GM21737 (cell line): Measurements from ENCODE around the gene EXTL2.
"Not testable (repeated sequence)": the region's sequence is repeated elsewhere in the genome, so short reads cannot be mapped to it uniquely, and the experiment has no call there.

Experiments
- ATAC-seq: cut with Tn5 transposase; IDR thresholded peaks from one replicate; pipeline ENCODE4 v1.9.1; 2021; ENCODE audit warnings: mild to moderate bottlenecking, moderate library complexity; ENCODE audit not compliant: unreplicated experiment

EXTL2 gene

DNA sequence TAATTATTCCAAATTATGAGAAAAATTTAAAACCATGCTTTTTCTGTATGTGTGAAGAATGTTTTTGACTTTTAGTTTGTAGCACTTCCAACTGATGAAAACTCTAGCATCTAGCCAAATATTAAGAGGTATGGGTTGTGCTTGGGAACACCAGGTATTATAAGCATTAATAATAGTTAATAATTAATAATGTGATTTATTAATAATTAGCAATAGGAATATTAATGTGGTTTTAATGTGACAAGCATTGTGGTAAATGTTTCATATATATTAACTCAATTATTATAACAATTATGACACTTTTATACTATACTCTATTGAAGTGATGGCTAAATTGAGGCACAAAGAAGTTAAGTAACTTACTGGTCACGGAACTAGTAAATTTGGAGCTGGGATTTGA lies 9.1 kb upstream of the EXTL2 start:
- no peak for ATAC-seq

DNA sequence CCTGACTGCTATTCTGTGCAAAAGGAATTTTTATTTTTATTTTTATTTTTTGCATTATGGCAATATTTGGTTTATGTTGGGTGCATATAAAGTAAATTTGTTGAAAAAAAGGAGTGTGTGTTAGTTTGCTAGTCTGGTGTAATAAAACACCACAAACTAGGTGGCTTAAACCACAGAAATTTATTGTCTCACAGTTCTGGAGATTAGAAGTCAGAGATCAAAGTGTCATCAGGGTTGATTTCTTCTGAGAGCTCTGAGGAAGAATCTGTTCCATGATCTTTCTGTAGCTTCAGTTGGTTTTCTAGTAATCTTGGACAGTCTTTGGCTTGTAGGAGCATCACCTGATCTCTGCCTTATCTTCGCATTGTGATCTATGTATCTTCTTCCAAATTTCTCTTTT lies 7.7 kb upstream of the EXTL2 start:
- no peak for ATAC-seq

DNA sequence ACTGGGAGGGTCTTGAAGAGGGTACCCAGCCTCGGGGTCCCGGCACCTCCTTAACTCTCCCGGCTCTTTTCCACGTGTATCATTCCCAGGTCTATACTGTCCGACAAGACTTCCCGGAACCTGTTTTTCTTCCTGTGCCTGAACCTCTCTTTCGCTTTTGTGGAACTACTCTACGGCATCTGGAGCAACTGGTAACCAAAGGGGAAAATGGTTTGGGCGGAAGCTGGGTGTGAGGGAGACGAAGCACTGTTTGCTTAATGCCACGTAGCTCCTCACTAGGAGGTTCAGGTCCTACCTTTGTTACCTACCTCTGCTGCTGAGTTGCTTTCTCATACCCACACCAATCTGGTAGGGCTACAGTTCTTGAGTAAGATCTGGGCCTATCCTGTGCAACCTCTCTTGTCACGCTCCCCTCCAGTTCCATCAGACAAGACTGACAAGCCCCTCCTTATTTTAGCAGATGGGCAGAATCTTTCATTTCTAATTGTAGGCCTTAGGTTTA lies 1.9 kb upstream of the EXTL2 start:
- ATAC-seq: peak; percentile 38

DNA sequence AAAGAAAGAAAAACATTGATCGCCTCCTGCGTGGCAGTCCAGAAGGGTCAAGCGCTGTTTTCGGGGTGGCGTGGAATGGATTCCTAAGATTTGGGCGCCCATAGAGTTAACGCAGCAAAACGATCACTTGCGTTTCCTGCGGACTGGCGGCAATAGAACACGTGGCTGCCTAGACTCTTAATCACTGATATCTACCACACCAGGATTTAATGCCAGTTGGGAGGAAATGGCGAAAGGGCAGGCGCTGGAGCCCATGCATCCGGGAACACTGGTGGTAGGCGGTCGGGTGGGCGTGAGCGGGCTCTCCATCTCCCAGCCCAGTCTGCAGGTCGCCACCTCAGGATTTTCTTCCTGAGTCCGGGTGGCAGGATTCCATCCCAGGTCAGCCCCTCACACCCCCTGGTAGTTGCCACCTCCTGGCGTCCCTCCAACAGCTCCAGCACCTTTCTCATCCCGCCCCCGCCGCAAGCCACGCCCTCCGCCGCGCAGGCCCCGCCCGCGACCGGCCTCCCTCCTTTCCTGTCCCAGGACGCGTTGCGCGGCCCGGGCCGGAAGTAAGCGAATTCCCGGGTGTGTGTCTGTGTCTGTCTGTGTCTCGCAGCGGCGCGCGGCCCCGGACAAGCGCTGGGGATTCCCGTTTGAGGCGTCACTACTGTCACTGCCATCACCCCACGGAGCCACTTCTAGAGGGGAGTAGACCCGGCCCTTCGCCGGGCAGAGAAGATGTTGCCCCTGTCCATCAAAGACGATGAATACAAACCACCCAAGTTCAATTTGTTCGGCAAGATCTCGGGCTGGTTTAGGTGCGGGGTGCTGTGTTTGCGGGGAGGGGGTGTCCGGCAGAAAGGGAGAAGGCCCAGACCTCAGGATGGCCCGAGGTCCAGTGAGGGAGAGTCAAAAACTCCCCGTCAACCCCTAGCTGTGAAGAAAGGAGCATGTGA lies 1.2 kb upstream of the EXTL2 start, which contains the start of gene SLC30A7:
Gene SLC30A7, plus strand, starts transcription at position 551 of the 941 bp plus-strand sequence. Its CDS starts 173 bp downstream, at position 724.
- peak; percentile 83 for ATAC-seq

DNA sequence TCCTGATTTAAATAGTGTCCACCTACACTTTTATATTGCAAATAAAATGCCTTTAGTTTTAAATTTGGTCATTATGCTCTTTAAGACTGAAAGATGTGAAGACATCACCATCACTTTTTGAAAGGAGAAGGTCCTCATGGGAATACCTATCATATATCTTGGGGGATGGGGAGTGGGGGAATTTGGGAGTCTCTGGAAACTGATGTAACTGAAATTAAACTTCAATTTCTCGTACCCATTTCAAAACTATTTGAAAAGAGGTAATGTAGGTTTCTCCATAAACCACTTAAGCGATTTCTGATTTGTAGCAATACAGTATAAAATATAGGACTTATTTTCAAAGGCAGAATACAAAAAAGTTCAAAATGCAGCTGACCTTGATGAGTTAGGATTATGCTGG lies 924 bp downstream of the EXTL2 start:
- ATAC-seq: no peak

DNA sequence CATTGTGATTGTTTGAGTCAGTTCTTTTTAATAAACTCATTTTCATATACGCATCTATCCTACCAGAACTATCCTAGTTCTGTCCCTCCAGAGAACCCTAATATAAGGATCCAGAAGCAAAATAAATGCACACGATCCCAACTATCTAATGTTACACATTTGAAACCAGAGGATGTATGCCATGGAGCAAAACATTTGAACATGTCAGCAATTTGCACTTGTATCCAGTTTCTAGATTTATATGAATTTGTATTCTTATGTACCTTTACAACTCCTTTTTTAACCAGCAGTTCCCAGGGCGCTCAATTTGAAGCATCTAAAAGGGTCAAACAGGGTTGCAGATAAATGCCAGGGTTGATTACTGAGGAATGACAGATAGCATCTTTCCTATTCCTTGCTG lies 2.1 kb downstream of the EXTL2 start:
- no peak for ATAC-seq

DNA sequence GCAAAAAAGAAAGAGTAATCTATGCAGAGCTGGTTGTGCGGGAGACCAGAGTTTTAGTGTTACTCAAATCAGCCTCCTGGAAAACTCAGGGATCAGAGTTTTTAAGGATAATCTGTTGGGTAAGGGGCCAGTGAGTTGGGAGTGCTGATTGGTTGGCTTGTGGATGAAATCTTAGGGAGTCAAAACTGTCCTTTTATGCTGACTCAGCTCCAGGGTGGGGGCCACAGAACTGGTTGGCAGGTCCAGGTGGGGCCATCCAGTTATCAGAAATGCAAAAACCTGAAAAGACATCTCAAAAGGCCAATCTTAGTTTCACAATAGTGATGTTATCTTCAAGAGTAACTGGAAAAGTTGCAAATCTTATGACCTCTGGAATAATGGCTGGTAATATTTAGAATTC lies 3.3 kb downstream of the EXTL2 start:
- no peak for ATAC-seq

DNA sequence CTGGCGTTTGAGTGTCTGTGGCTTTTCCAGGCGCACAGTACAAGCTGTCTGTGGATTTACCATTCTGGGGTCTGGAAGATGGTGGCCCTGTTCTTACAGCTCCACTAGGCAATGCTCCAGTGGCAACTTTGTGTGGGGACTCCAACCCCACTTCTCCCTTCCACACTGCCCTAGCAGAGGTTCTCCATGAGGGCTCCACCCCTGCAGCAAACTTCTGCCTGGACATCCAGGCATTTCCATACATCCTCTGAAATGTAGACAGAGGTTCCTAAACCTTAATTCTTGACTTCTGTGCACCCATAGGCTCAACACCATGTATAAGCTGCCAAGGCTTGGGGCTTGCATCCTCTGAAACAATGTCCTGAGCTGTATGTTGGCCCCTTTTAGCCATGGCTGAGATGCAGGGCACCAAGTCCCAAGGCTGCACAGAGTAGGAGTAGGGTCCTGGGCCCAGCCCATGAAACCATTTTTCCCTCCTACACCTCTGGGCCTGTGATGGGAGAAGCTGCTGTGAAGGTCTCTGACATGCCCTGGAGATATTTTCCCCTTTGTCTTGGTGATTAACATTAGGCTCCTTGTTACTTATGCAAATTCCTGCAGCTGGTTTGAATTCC lies 4.7 kb downstream of the EXTL2 start:
- not testable (repeated sequence) for ATAC-seq

DNA sequence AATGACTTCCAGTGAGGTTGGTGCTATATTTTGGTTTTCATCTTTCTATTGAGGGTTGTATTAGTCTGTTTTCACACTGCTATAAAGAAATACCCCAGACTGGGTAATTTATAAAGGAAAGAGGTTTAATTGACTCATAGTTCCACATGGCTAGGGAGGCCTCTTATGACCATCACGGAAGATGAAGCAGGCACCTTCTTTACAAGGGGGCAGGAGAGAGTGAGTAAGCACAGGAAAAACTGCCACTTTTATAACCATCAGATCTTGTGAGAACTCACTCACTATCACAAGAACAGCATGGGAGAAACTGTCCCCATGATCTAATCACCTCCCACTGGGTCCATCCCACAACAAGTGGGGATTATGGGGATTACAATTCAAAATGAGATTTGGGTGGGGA lies 5.6 kb downstream of the EXTL2 start:
- ATAC-seq: not testable (repeated sequence)

DNA sequence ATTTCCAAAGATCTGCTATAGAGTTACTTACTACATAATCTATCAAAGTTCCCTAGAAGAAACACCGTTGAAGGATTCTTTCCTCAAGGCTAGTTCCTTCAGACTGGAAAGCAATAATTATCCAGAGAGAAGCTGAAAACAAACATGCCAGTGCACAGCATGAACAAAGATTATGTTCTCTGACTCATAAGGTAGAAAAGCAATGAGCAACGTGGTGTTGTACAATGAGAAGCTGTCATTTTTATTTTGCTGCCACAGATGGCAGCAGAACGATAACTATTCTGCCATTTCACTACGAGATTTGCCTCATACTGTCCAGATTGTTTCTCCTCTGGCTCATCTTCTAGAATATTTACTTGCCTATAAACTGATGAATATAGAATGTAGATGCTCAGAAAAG lies 10.7 kb downstream of the EXTL2 start:
- no peak for ATAC-seq

DNA sequence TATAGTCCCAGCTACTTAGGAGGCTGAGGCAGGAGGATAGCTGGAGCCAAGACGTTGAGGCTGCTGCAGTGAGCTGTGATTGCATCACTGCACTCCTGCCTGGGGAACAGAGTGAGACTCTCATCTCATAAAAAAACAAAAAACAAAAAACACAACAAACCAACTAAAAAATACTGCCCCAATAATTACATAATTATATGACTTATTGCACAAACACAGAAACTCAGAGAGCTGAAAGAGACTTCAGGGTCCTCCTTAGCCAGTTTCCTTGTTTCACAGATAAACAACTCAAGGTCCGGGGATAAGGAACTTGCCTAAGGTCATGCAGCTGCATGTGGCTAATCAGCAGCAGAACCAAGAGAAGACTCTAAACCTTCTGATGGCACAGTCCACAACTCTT lies 11.9 kb downstream of the EXTL2 start:
- no peak for ATAC-seq

DNA sequence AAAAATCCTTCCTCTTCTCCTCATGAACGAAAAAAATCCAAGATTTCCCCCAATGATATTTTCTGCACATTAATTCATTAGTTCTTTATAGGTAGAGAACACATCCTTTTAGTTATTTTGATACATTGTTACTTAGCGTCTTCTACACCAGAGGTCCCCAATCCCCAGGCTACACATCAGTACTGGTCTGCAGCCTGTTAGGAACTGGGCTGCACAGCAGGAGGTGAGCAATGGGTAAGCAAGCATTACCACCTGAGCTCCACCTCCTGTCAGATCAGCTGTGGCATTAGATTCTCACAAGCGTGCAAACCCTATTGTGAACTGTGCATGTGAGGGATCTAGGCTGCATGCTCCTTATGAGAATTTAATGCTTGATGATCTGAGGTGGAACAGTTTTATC lies 13.0 kb downstream of the EXTL2 start:
- ATAC-seq: no peak

DNA sequence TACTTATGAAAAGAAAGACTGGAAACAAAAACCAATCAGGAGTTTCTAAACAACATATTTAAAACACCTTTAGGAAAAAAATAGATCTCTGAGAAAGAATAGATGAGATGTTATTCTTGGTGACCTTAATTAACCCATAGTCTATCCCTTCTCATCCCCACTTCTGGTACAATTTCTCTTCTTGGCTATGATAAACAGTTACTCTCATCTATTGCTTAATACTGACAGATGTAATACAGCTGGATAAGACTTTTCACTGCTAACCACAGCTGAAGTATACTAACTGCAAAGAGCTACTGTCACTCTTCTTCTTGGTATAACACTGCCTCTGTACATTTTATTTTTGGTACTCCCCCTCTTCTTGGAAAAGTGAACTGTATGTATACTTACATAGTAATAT lies 15.2 kb downstream of the EXTL2 start:
- no peak for ATAC-seq

DNA sequence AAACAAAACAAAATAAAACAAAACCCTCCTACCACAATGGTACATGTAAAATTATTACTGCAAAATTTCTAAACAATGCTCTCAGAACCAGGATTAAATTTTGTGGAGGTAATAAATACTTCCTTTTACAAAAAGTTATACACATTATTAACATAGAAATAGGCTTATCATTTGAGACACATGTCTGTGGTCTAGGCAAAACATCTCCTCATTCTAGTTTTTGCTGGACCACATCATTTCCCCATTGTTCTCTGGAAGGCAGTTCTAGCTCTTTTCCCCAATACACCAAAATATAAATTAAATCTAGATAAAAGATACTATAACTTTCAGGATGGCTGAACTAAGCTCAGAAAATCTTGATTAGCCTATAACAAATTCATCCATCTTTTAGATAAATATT lies 18.4 kb downstream of the EXTL2 start:
- no peak for ATAC-seq

DNA sequence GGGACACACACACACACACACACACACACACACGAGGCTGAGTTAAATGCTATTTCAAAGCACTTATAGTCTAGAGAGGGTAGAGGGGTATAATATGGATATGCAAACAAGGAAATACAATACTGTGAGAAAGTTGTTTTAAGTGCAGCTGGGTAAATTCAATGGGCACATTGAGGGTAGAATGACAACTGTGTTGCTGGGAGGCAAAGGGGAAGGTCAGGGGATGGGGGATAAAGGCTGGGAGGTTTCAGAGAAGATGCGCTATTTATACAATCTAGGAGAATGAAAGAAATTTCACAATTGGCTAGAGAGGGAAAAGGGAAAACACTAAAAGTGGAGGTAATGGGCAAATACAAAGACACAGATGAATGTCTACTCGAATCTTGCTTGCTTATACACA lies 19.4 kb downstream of the EXTL2 start:
- no peak for ATAC-seq

DNA sequence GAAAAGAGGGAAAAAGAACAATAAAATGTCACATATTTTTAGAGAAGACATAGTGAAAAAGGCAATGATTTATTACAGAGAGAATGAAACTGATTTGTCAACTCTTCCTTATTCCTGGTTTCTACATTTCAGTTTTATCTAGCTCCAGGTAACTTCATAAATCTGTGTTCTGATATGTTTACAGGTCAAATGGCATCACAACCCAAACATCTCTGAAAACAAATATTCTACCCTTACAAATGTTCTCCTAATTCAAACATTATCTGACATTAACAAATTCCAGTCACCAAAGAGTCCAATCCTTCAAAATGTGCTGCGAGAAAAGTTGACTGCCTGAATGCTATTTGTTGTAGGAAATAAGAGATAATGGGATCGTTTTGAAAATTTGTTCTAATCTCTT lies 20.2 kb downstream of the EXTL2 start:
- no peak for ATAC-seq

DNA sequence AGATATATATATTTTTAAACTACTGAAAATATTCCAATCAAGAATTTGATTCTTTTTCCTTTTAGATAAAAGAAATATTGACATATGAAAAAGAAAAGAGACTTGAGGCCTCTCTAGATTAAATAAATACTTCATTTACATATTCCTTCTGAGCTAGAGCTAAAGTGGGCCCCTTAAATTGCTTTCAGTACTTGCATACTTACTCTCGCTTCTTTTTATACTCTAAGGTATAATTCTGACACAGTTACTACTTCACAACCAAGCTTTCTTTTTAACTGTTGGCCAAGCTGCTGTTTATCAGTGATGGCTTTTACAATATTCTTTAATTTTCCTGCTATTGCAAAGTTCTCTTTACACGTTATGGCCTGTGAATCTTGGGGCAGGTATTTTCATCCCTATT lies 24.6 kb downstream of the EXTL2 start:
- no peak for ATAC-seq

DNA sequence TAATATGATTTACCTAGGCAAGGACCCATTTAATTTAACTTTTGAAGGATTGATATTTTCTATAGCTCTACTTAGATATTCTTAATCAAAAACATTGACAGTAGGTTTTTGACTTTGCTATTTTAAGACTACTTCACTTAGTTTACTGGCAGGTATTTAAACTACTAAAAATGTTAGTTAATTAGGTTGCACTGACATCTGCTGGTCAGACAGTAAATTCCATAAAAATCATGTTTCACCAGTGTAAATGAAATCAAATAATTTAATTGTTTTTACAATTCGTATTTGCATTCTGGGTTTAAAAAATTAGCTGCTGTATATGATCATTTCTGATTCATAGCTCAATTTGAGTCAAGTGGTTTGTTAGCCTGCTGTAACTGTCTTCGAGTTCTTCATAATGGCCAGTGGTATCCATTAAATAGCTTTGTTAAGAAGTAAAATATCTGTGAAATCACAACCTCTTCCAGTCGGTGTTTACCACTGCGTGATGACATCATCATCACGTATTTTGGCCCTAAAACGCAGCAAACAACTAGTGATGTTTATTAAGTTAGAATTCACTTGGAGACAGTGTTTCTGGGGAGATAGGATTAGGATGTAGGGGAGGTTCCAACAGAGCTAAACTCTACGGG lies 26.2 kb downstream of the EXTL2 start:
- no peak for ATAC-seq

DNA sequence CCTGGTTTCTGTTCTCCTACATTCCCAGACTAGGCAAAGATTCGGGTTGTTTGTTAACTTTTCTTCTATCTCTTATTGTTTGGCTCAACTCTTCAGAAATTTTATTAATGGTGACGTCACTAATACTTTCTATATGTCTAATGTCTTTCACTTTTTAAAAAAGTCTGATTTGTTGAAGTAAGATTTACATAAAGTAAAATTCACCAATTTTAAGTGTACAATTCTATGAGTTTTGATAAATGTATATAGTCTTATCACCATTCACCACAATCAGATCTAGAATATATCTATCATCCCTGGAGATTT lies 27.8 kb downstream of the EXTL2 start:
- no peak for ATAC-seq

DNA sequence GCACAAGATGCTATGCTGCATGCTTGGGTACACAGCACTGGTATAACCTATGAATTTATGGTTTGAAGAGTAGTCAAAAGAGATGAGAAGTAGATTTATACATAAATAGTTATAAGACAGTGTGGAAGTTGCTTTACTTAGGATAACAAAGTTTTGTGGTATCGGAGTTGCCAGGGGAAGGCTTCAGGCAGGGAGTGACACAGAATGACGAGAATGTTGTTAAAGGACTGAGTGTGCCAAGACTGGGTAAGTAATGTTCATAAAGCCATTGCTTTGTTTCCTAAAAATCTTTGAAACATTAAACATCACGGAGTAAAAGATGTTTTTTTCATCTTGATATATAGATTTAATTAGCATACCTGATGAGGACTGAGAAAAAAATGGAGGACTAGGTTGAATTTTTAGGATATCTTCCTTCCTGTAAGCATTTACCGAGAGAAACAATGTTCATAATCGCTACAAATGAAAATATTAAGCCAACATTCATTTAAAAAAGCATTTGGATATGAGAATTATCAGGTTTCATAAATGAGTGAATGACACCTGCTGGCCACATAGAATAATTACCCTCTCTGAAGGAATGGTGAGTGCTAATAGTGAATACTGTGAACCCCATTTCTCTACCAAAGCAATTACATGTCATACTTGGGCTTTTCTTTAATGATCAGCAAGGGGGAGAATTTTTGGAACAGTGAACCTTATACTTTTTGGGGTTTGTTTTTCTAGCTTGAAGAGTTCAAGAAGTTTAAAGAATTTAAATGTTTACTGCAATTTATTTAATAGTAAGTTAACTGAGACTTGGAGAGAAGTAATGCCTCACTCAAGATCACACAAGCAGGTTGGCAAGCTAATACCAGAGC lies 28.4 kb downstream of the EXTL2 start:
- ATAC-seq: no peak

DNA sequence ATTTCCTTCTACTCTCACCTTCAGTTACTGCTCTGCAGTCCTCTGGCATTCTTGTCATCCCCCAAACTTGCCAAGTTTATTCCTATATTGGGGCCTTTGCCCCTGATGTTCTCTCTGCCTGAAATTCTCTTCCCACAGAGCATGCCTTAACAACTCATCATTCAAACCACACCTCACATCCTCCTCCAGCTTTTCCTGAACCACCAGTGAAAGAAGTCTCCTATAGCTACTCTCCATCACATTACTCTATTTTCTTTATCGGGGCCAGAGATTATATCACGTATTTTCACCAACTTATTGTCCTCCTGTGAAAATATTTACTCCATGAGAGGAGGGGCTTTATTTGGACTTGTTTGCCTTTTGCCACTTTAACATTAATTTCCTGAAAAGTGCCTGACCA lies 32.1 kb downstream of the EXTL2 start:
- no peak for ATAC-seq
